Prostate gland (tissue), 2 donors: Measurements from ENCODE around the gene COPS6. TPM values are rescaled to one million over a fixed set of nuclear protein-coding genes. Genes with fewer than 3 reads are reported as not detected.

Source experiments
- DNase-seq: peaks from one replicate; pipeline ENCODE4 v3.0.0-alpha.2; 2019; ENCODE audit warnings: low spot score
- H3K27ac ChIP-seq, 2 donors: fragments of 200-600 bp; sonication (generic); 2 replicates each; pipeline ENCODE4 v1.5.1; 2017 to 2019
- H3K27me3 ChIP-seq: fragments of 200-600 bp; sonication (generic); replicated peaks from 2 replicates; pipeline ENCODE4 v1.5.1; 2019; ENCODE audit not compliant: insufficient read depth
- H3K36me3 ChIP-seq, 2 donors: fragments of 200-600 bp; sonication (generic); 1 replicate in 1 of 2; 2 replicates in 1 of 2; pipeline versions ENCODE4 v1.5.1 to v1.8.1; 2017 to 2019
- H3K4me1 ChIP-seq: fragments of 200-600 bp; sonication (generic); replicated peaks from 2 replicates; pipeline ENCODE4 v1.5.1; 2019
- H3K4me3 ChIP-seq, 2 donors: fragments of 200-600 bp; sonication (generic); 2 replicates each; pipeline ENCODE4 v1.5.1; 2017 to 2019
- H3K9me3 ChIP-seq: fragments of 200-600 bp; sonication (generic); 2 replicates; pipeline ENCODE4 v1.5.1; 2017
- POLR2A ChIP-seq: fragments of 450-650 bp; IDR thresholded peaks from one replicate; pipeline ENCODE4 v1.6.1; 2016; ENCODE audit warnings: antibody characterized with exemption, mild to moderate bottlenecking
- POLR2AphosphoS5 ChIP-seq: sonication (generic); formaldehyde crosslinking; IDR thresholded peaks from one replicate; pipeline ENCODE4 v1.6.1; 2017; ENCODE audit warnings: antibody characterized with exemption
- WGBS: methylation state at CpG from one replicate; pipeline ENCODE4 v1.1.5; 2018; 5-methylcytosine and 5-hydroxymethylcytosine counted together
- intact Hi-C: fragments of 100-400 bp; cut with DNase I; formaldehyde crosslinking; loops from one replicate; pipeline ENCODE4 v1.14.2; 2022
- total RNA-seq, 2 donors: library from RNA; depleted of rRNA; stranded (reverse); fragments of >200 nt; gene quantifications; one replicate each; pipeline ENCODE4 v1.1.0, GENCODE V29; 2016
- TF ChIP-seq, protein P1 (sequence below), 4 experiments: fragments of 200-600 bp in 2 of 4; fragments of 450-650 bp in 2 of 4; sonication (generic) in 2 of 4; IDR thresholded peaks; 1 replicate in 3 of 4; 2 replicates in 1 of 4; pipeline ENCODE4 v1.5.1; 2016 to 2019; ENCODE audit warnings: antibody characterized with exemption in 4 of 4, mild to moderate bottlenecking in 2 of 4, moderate library complexity in 2 of 4

Gene COPS6
- total RNA-seq, 2 donors from 2014 or later = 50.8 to 78.4 TPM

DNA sequence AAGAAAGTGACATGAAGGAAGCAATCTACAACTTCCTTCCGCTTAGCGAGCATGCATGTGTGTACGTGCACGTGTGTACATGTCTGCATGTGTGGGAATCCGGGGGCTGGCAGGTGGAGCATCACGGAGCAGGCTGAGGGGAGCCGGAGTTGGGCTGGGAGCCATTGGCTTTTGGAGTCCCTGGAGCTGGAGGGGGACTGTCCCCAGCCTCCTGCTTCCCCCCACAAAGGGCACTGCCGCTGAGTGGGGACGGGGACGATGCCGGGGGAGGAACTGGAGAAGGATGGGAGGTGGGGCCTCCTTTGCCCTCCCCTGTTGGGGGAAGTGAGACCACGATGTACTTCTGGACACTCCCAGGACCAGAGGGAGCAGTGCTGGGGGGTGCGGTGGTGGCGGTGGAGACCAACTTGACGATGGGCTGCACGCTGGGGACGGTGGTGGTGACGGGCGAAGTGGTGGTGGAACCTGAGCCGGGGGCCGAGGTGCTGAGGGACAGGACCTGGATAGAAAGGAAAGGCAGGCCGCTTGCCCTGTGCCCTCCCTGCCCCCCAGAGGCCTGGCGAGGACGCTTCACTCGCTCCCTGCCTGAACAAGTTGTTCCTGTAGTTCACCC, 18.5 kb downstream of the COPS6 start:
- peaks cover 7 to 12% of the 10 kb centered on the region in 2 donors for H3K36me3 ChIP-seq
- DNase-seq = no peak
- H3K9me3 ChIP-seq = no peaks in the 10 kb centered on the region
- intact Hi-C loops = no loop called here
- H3K4me1 ChIP-seq = no peaks in the 10 kb centered on the region
- no peaks in the 10 kb centered on the region for H3K27me3 ChIP-seq
- 81% methylated on average over 25 of the region's 25 CpGs for WGBS
- TF ChIP-seq POLR2AphosphoS5 = no peak
- TF ChIP-seq POLR2A = no peak
- TF ChIP-seq, protein P1, sequence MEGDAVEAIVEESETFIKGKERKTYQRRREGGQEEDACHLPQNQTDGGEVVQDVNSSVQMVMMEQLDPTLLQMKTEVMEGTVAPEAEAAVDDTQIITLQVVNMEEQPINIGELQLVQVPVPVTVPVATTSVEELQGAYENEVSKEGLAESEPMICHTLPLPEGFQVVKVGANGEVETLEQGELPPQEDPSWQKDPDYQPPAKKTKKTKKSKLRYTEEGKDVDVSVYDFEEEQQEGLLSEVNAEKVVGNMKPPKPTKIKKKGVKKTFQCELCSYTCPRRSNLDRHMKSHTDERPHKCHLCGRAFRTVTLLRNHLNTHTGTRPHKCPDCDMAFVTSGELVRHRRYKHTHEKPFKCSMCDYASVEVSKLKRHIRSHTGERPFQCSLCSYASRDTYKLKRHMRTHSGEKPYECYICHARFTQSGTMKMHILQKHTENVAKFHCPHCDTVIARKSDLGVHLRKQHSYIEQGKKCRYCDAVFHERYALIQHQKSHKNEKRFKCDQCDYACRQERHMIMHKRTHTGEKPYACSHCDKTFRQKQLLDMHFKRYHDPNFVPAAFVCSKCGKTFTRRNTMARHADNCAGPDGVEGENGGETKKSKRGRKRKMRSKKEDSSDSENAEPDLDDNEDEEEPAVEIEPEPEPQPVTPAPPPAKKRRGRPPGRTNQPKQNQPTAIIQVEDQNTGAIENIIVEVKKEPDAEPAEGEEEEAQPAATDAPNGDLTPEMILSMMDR (IDR thresholded peaks at IDR 0.05) = no peak
- no peak overlapping the region for H3K27ac ChIP-seq
- no peak overlapping the region for H3K4me3 ChIP-seq

DNA sequence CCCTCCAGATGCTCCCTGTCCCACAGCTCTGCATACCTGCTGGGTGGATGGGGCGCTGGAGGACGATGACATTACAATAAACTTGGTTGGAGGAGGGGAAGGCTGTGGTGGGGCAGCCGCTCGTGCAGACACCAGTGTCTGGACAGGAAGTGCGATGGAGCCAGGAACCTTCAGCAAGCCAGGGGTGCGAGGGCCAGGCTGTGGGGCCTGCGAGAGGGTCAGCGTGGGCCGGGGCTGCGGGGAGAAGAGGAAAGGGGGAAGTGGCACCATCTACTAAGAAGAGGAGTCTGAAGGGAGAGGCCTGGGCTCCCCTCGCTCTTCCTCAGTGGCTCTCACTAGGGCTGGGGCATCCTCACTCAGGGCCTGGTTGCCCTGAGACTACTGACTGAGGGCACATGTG, 19.1 kb downstream of the COPS6 start:
- WGBS = 77% methylated on average over 11 of the region's 11 CpGs
- Histone ChIP-seq H3K27ac (no peak overlapping the region), H3K4me1 (no peaks in the 10 kb centered on the region), H3K27me3 (no peaks in the 10 kb centered on the region), H3K4me3 (no peak overlapping the region), H3K36me3 (peaks cover 7 to 17% of the 10 kb centered on the region in 2 donors), H3K9me3 (no peaks in the 10 kb centered on the region)
- intact Hi-C loops = no loop called here
- no peak for DNase-seq
- TF ChIP-seq POLR2A (no peak), POLR2AphosphoS5 (no peak)
- TF ChIP-seq, protein P1 (IDR thresholded peaks at IDR 0.05) = no peak

DNA sequence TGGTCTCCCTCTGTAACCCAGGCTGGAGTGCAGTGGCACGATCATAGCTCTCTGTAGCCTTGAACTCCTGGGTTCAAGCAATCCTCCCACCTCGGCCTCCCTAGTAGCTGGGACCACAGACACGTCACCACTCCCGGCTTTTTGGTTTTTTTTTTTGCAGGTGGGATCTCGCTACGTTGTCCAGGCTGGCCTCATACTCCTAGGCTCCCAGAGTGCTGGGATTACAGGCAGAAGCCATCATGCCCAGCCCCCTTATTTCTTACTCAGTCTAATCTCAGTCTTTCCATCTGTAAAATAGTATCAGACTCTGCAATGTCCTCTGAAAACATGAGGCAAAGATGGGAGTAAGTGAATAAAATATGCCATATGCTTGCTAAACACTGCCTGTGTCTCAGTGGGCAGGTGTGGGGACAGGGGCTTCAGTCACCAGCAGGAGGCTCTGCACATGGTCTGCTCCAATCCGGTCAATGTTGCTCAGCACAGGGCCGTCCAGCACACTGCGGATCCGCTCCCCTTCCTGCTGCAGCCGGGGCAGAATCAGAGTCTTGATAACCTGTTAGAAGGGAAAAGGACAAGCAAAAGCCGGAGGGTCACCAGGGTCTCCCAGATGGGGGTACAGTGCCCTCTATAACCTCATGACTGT, 20.9 kb downstream of the COPS6 start:
- Histone ChIP-seq H3K36me3 (peaks cover 7 to 17% of the 10 kb centered on the region in 2 donors), H3K4me3 (no peak overlapping the region), H3K27me3 (no peaks in the 10 kb centered on the region), H3K9me3 (no peaks in the 10 kb centered on the region), H3K4me1 (no peaks in the 10 kb centered on the region), H3K27ac (no peak overlapping the region)
- intact Hi-C loops = no loop called here
- DNase-seq = no peak
- 82% methylated on average over 12 of the region's 12 CpGs for WGBS
- TF ChIP-seq POLR2AphosphoS5 = no peak
- TF ChIP-seq, protein P1 (IDR thresholded peaks at IDR 0.05) = no peak
- TF ChIP-seq POLR2A = no peak

DNA sequence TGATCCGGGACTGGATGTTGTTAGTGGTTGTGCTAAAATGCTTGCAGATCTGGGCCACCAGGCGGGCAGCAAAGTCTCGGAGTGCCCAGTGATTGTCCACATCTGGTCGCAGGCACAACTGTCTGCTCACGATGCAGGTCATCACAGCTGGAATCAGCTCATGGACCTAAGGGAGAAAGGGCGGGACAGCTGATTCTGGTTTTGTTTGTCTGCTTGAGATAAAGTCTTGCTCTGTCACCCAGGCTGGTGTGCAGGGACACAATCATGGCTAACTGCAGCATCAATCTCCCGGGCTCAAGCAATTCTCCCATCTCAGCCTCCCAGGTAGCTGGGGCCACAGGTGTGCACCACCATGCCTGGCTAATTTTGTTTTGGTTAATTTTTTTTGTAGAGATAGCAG, 22.4 kb downstream of the COPS6 start:
- intact Hi-C loops = no loop called here
- H3K36me3 ChIP-seq = peaks cover 5 to 17% of the 10 kb centered on the region in 2 donors
- H3K27ac ChIP-seq = no peak overlapping the region
- TF ChIP-seq POLR2A (no peak), POLR2AphosphoS5 (no peak)
- TF ChIP-seq, protein P1 (IDR thresholded peaks at IDR 0.05) = no peak
- no peak overlapping the region for H3K4me3 ChIP-seq
- H3K9me3 ChIP-seq = no peaks in the 10 kb centered on the region
- no peaks in the 10 kb centered on the region for H3K4me1 ChIP-seq
- 86% methylated on average over 7 of the region's 7 CpGs for WGBS
- H3K27me3 ChIP-seq = no peaks in the 10 kb centered on the region
- no peak for DNase-seq

DNA sequence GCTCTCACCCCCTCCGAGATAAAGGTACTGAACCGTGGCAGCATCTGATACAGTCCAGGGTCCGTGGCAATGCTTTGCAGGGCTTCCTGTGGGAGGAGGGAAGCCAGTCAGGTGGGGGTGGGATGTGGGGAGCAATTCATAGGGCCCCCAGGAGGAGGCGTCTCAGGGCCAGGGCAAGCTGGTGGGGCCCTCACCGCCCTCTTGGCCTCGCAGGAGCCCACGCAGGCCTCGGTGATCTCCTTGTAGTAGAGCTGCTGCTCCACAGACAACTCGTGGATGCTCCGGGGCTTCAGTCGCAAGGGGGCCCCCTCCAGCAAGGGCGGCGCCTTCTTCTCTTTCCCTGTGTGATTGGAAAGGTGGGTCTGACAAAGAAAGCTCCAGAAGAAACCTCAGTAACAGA, 23.1 kb downstream of the COPS6 start:
- Histone ChIP-seq H3K4me1 (no peaks in the 10 kb centered on the region), H3K27ac (no peak overlapping the region), H3K4me3 (no peak overlapping the region), H3K9me3 (no peaks in the 10 kb centered on the region), H3K27me3 (no peaks in the 10 kb centered on the region), H3K36me3 (peaks cover 4 to 13% of the 10 kb centered on the region in 2 donors)
- 85% methylated on average over 13 of the region's 13 CpGs for WGBS
- DNase-seq = no peak
- intact Hi-C loops = no loop called here
- no peak for TF ChIP-seq POLR2AphosphoS5
- TF ChIP-seq, protein P1 (IDR thresholded peaks at IDR 0.05) = no peak
- no peak for TF ChIP-seq POLR2A
